ENCODE measurements around the gene ATRAID. TPM values are rescaled to one million over a fixed set of nuclear protein-coding genes. Genes with fewer than 3 reads are reported as not detected.

ATRAID gene
- total RNA-seq, 6 experiments from 2014 or later: 30.7 to 65.8 (median 35.9) TPM

DNA sequence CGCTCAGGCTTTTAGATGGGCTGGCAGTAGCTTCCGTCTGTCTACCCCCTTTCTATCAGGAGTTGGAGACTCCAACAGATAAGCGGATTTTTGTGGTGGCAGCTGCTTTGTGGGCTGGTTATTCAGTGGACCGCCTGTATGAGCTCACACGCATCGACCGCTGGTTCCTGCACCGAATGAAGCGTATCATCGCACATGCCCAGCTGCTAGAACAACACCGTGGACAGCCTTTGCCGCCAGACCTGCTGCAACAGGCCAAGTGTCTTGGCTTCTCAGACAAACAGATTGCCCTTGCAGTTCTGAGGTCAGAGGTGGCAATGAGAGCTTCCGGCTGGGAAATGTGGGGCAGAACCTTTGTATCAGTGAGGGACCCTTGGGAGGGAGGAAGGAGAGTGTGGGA is 20.1 kb downstream of the ATRAID start:
- Histone ChIP-seq H3K4me3 (no peak overlapping the region), H3K27ac (no peak overlapping the region), H3K27me3 (no peaks in the 10 kb centered on the region), H3K9me3 (no peaks in the 10 kb centered on the region), H3K4me1 (no peaks in the 10 kb centered on the region), H3K36me3 (peaks cover 0 to 98% (median 43%) of the 10 kb centered on the region in 4 donors)
- 91% methylated on average over 10 of the region's 13 CpGs for WGBS (ENCODE audit: insufficient coverage, low coverage, low lambda C conversion rate, missing lambda C conversion rate)
- intact Hi-C loops (cut with DNase I): no loop called here
- TF ChIP-seq, protein P1, sequence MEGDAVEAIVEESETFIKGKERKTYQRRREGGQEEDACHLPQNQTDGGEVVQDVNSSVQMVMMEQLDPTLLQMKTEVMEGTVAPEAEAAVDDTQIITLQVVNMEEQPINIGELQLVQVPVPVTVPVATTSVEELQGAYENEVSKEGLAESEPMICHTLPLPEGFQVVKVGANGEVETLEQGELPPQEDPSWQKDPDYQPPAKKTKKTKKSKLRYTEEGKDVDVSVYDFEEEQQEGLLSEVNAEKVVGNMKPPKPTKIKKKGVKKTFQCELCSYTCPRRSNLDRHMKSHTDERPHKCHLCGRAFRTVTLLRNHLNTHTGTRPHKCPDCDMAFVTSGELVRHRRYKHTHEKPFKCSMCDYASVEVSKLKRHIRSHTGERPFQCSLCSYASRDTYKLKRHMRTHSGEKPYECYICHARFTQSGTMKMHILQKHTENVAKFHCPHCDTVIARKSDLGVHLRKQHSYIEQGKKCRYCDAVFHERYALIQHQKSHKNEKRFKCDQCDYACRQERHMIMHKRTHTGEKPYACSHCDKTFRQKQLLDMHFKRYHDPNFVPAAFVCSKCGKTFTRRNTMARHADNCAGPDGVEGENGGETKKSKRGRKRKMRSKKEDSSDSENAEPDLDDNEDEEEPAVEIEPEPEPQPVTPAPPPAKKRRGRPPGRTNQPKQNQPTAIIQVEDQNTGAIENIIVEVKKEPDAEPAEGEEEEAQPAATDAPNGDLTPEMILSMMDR (IDR thresholded peaks at IDR 0.05): no peak
- no peak for TF ChIP-seq POLR2A (IDR thresholded peaks at IDR 0.05)
- no peak for DNase-seq
- ATAC-seq: no peak

DNA sequence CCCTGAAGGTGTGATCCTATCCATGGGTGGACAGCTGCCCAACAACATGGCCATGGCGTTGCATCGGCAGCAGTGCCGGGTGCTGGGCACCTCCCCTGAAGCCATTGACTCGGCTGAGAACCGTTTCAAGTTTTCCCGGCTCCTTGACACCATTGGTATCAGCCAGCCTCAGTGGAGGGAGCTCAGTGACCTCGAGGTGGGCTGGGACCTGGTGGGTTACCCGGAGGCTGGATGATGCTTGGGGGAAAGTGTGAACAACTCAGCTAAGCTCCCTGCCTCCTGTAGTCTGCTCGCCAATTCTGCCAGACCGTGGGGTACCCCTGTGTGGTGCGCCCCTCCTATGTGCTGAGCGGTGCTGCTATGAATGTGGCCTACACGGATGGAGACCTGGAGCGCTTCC is 21.5 kb downstream of the ATRAID start:
- TF ChIP-seq, protein P1 (IDR thresholded peaks at IDR 0.05): no peak
- TF ChIP-seq POLR2A (IDR thresholded peaks at IDR 0.05): no peak
- Histone ChIP-seq H3K36me3 (peaks cover 0 to 99% (median 51%) of the 10 kb centered on the region in 4 donors), H3K4me1 (no peaks in the 10 kb centered on the region), H3K27ac (no peak overlapping the region), H3K27me3 (no peaks in the 10 kb centered on the region), H3K9me3 (no peaks in the 10 kb centered on the region), H3K4me3 (no peak overlapping the region)
- intact Hi-C loops (cut with DNase I): no loop called here
- 85% methylated on average over 5 of the region's 14 CpGs for WGBS (ENCODE audit: insufficient coverage, low coverage, low lambda C conversion rate, missing lambda C conversion rate)
- no peak for ATAC-seq
- no peak for DNase-seq

DNA sequence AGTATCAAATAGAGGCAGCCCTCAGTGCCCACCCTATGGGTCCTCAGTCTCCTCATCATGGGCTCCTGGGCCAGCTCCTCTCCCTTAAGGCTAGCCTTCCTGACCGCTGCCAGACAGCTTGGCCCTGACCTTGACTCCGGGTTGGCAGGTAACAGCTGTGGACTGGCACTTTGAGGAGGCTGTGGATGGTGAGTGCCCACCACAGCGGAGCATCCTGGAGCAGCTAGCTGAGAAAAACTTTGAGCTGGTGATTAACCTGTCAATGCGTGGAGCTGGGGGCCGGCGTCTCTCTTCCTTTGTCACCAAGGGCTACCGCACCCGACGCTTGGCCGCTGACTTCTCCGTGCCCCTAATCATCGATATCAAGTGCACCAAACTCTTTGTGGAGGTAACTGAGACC is 24.3 kb downstream of the ATRAID start:
- TF ChIP-seq, protein P1 (IDR thresholded peaks at IDR 0.05): no peak
- no peak for TF ChIP-seq POLR2A (IDR thresholded peaks at IDR 0.05)
- intact Hi-C loops (cut with DNase I): no loop called here
- no peaks in the 10 kb centered on the region for H3K27me3 ChIP-seq
- WGBS (ENCODE audit: insufficient coverage, low coverage, low lambda C conversion rate, missing lambda C conversion rate): 100% methylated on average over 5 of the region's 12 CpGs
- H3K9me3 ChIP-seq: no peaks in the 10 kb centered on the region
- ATAC-seq: no peak
- H3K27ac ChIP-seq: no peak overlapping the region
- no peak overlapping the region for H3K4me3 ChIP-seq
- H3K4me1 ChIP-seq: no peaks in the 10 kb centered on the region
- no peak for DNase-seq
- peaks cover 0 to 100% (median 56%) of the 10 kb centered on the region in 4 donors for H3K36me3 ChIP-seq

DNA sequence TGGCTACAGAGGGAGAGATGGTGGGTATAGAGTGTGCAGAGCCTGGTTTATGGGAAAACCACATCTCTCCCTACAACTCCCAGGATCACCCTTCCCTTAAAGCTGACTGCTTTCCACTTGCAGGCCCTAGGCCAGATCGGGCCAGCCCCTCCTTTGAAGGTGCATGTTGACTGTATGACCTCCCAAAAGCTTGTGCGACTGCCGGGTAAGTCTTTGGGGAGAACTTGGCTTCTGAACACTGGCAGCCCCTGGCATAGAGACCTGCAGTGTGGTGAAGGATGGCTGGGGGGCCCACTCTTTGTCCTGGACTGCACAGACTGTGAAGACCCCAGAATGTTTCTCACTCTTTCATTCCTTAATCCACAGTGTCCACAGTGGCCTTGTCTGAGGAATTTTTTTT is 24.8 kb downstream of the ATRAID start:
- no peaks in the 10 kb centered on the region for H3K27me3 ChIP-seq
- WGBS (ENCODE audit: insufficient coverage, low coverage, low lambda C conversion rate, missing lambda C conversion rate): no CpG with 5 or more reads among the region's 3 CpGs
- ATAC-seq (no peak), DNase-seq (no peak)
- no peak overlapping the region for H3K27ac ChIP-seq
- intact Hi-C loops (cut with DNase I): no loop called here
- TF ChIP-seq, protein P1 (IDR thresholded peaks at IDR 0.05): no peak
- TF ChIP-seq POLR2A (IDR thresholded peaks at IDR 0.05): no peak
- peaks cover 0 to 100% (median 56%) of the 10 kb centered on the region in 4 donors for H3K36me3 ChIP-seq
- no peaks in the 10 kb centered on the region for H3K9me3 ChIP-seq
- no peaks in the 10 kb centered on the region for H3K4me1 ChIP-seq
- no peak overlapping the region for H3K4me3 ChIP-seq
